T-cell (primary cell): ENCODE measurements around the gene ULK3. TPM values are rescaled to one million over a fixed set of nuclear protein-coding genes. Genes with fewer than 3 reads are reported as not detected.
A peak's percentile ranks its signal among the peaks of the same experiment; 100 is the strongest.

Experiments
- ATAC-seq, 4 experiments: fragments of 200-7000 bp in 3 of 4; fragments of 150-1000 bp in 1 of 4; cut with Tn5 transposase; replicated peaks in 1 of 4; 1 replicate in 3 of 4; 2 replicates in 1 of 4; pipeline ENCODE4 v1.10.0; 2021; ENCODE audit warnings: moderate library complexity in 3 of 4, mild to moderate bottlenecking in 2 of 4, moderate number of reproducible peaks in 1 of 4
- CTCF ChIA-PET, 2 donors: fragments of 300-600 bp; sonication (Branson Sonifier 250); formaldehyde crosslinking; loops; one replicate each; lab custom pipeline; 2022; ENCODE audit warnings: antibody characterized with exemption in 2 of 2; lab: Charles Lee
- POLR2A ChIA-PET, 2 donors: fragments of 300-600 bp; sonication (Branson Sonifier 250); formaldehyde crosslinking; loops; one replicate each; lab custom pipeline; 2022; ENCODE audit warnings: antibody characterized with exemption in 2 of 2; lab: Charles Lee
- DNase-seq, 35 experiments: peaks; one replicate each; pipeline versions ENCODE4 v3.0.0 to v3.0.0-alpha.2; 2013 to 2023
- H3K27ac ChIP-seq: one replicate; pipeline ENCODE4 v1.5.1; 2013; ENCODE audit warnings: low read length
- H3K27me3 ChIP-seq, 2 experiments: replicated peaks in 1 of 2; 1 replicate in 1 of 2; 2 replicates in 1 of 2; pipeline versions ENCODE4 v1.6.1 to v1.7.0; 2013; ENCODE audit warnings: low read length in 1 of 2, mixed read lengths in 1 of 2; ENCODE audit not compliant: control insufficient read depth in 2 of 2, insufficient read depth in 2 of 2; ENCODE audit errors: extremely low read depth in 1 of 2
- H3K36me3 ChIP-seq, 2 donors: 1 replicate in 1 of 2; 2 replicates in 1 of 2; pipeline versions ENCODE4 v1.6.1 to v1.7.0; 2013; ENCODE audit warnings: low read length in 1 of 2; ENCODE audit not compliant: control insufficient read depth in 2 of 2, insufficient read depth in 1 of 2; ENCODE audit errors: extremely low read depth in 1 of 2
- H3K4me1 ChIP-seq, 2 experiments: 1 replicate in 1 of 2; 2 replicates in 1 of 2; pipeline versions ENCODE4 v1.6.1 to v1.7.0; 2013; ENCODE audit warnings: low read length in 2 of 2, mixed read lengths in 1 of 2; ENCODE audit not compliant: insufficient read depth in 2 of 2, control insufficient read depth in 1 of 2; ENCODE audit errors: extremely low read depth in 1 of 2
- H3K4me3 ChIP-seq, 2 donors: 1 replicate in 1 of 2; 2 replicates in 1 of 2; pipeline versions ENCODE4 v1.5.1 to v1.7.0; 2013; ENCODE audit warnings: mild to moderate bottlenecking in 2 of 2, low read length in 1 of 2, moderate library complexity in 1 of 2; ENCODE audit not compliant: control insufficient read depth in 1 of 2; ENCODE audit errors: extremely low read depth in 1 of 2
- H3K9me3 ChIP-seq: 2 replicates; pipeline ENCODE4 v1.7.0; 2013
- H3K27ac Mint-ChIP-seq, 2 donors: one replicate each; pipeline ENCODE4 v1.8.0; 2020 to 2021; ENCODE audit warnings: mild to moderate bottlenecking in 2 of 2, mixed read lengths in 2 of 2
- H3K27me3 Mint-ChIP-seq, 2 donors: one replicate each; pipeline ENCODE4 v1.8.0; 2021 to 2022; ENCODE audit warnings: mixed read lengths in 2 of 2
- H3K36me3 Mint-ChIP-seq: one replicate; pipeline ENCODE4 v1.8.0; 2021; ENCODE audit warnings: mixed read lengths
- H3K4me1 Mint-ChIP-seq, 3 donors: one replicate each; pipeline ENCODE4 v1.8.0; 2020 to 2022; ENCODE audit warnings: mixed read lengths in 3 of 3, mild to moderate bottlenecking in 1 of 3
- H3K4me3 Mint-ChIP-seq, 3 donors: one replicate each; pipeline ENCODE4 v1.8.0; 2020 to 2022; ENCODE audit warnings: mild to moderate bottlenecking in 3 of 3, mixed read lengths in 3 of 3, moderate library complexity in 3 of 3
- H3K9me3 Mint-ChIP-seq, 3 donors: one replicate each; pipeline ENCODE4 v1.8.0; 2020 to 2022; ENCODE audit warnings: mixed read lengths in 3 of 3
- WGBS: methylation state at CpG from one replicate; pipeline ENCODE4 v1.1.5; 2013; ENCODE audit warnings: missing lambda C conversion rate; ENCODE audit not compliant: insufficient coverage; 5-methylcytosine and 5-hydroxymethylcytosine counted together
- total RNA-seq, 35 experiments: library from RNA in 6 of 35; stranded (reverse) in 6 of 35; fragments of 120-200 nt in 1 of 35; gene quantifications; one replicate each; pipeline versions ENCODE4 v1.2.1 to v1.2.4 and lab custom pipeline; 2013 to 2026

The ULK3 gene
- total RNA-seq, 5 donors from 2014 or later (not counting 1 experiment from before 2014, with no cell fraction given) = 53.4 to 112 (median 101) TPM

- peak overlapping the region; percentile 73 to 99 (median 97) for H3K4me3 Mint-ChIP-seq
- Histone ChIP-seq H3K4me3 (peak overlapping the region; percentile 5 to 15), H3K27ac (peak overlapping the region; percentile 58), H3K9me3 (no peaks in the 10 kb centered on the region), H3K4me1 (peaks cover 42 to 79% of the 10 kb centered on the region in 2 experiments), H3K36me3 (peaks cover 0 to 14% of the 10 kb centered on the region in 2 donors), H3K27me3 (no peaks in the 10 kb centered on the region)
- WGBS = 14% methylated on average over 3 of the region's 6 CpGs
- no peaks in the 10 kb centered on the region for H3K9me3 Mint-ChIP-seq
- no peak for ATAC-seq
- peak overlapping the region; percentile 90 for H3K27ac Mint-ChIP-seq
- POLR2A ChIA-PET = interaction anchor here (0.5 to 1.0 kb wide), 3 partner anchors 8 to 60 kb away, joined by 3 to 4 read pairs (median 3); no protein-coding TSS in a partner anchor
- peaks cover 18% of the 10 kb centered on the region for H3K36me3 Mint-ChIP-seq
- no peak for DNase-seq
- H3K4me1 Mint-ChIP-seq = peaks cover 68 to 76% (median 75%) of the 10 kb centered on the region in 3 donors
- H3K27me3 Mint-ChIP-seq = no peaks in the 10 kb centered on the region
- CTCF ChIA-PET = interaction anchor here (0.7 to 3.2 kb wide), 8 partner anchors 9 to 31 kb away, joined by 3 to 15 read pairs (median 4); no protein-coding TSS in a partner anchor
Observed at GRCh38 chr15:74870436-74871215, 27.7 kb upstream of the ULK3 start.

DNA sequence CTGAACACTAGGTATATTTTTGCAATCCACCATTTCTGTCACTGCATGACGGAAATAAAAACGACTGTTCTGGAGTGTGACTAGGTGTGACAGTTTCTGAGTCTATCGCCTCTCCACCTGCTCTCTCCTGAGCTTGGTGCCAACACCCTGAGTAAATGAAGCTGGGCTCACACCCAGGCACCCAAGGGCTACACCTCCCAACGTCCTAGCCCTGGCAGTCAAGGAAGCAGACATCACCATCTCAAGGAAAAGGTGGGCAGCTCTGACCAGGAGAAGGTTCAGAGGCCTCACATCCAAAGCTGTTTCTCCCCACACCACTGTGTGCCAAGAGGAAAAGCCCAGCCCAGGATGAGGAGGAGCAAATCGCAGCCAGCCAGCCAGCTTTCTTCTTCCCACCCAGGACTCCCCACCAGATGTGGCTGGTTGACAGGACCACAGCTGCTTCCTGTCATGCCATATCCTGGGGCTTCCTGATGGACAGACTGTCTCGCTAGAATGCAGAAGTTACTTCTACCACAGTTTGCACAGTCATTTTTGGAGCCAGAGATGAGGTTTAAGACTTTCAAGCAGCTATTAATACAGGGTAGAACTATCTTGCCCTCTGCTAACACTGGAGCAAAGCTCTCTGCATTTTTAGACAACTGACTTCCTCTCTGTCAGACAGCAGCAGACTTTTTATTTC, 26.9 kb upstream of the ULK3 start:
- ATAC-seq (no peak), DNase-seq (peak in 2 of 35 experiments; percentile 36 to 38)
- 6% methylated on average over 2 of the region's 6 CpGs for WGBS
- Mint-ChIP-seq H3K4me3 (peak overlapping the region; percentile 73 to 99 (median 97)), H3K36me3 (peaks cover 18% of the 10 kb centered on the region), H3K27me3 (no peaks in the 10 kb centered on the region), H3K27ac (peak overlapping the region; percentile 90), H3K9me3 (no peaks in the 10 kb centered on the region), H3K4me1 (peaks cover 75 to 82% (median 82%) of the 10 kb centered on the region in 3 donors)
- ChIA-PET POLR2A (interaction anchor here (0.6 to 0.7 kb wide), 6 partner anchors 8 to 137 kb away, joined by 3 to 12 read pairs (median 4); no protein-coding TSS in a partner anchor), CTCF (interaction anchor here (0.6 to 3.2 kb wide), 12 partner anchors 12 to 986 kb away, joined by 3 to 15 read pairs (median 4); partner anchors contain the start of genes FAM219B (in 1 of the 2) and SNUPN (in 1 of the 2))
- H3K4me3 ChIP-seq = peak overlapping the region in 1 of 2 donors; percentile 45
- peak overlapping the region; percentile 58 for H3K27ac ChIP-seq
- peaks cover 42 to 84% of the 10 kb centered on the region in 2 experiments for H3K4me1 ChIP-seq
- H3K9me3 ChIP-seq = no peaks in the 10 kb centered on the region
- peaks cover 0 to 14% of the 10 kb centered on the region in 2 donors for H3K36me3 ChIP-seq
- no peaks in the 10 kb centered on the region for H3K27me3 ChIP-seq

- Mint-ChIP-seq H3K9me3 (no peaks in the 10 kb centered on the region), H3K4me3 (peak overlapping the region; percentile 73 to 99 (median 97)), H3K27ac (peak overlapping the region; percentile 90), H3K36me3 (peaks cover 21% of the 10 kb centered on the region), H3K4me1 (peaks cover 80 to 86% (median 85%) of the 10 kb centered on the region in 3 donors), H3K27me3 (no peaks in the 10 kb centered on the region)
- peaks cover 45 to 84% of the 10 kb centered on the region in 2 experiments for H3K4me1 ChIP-seq
- H3K36me3 ChIP-seq = peaks cover 0 to 14% of the 10 kb centered on the region in 2 donors
- no peaks in the 10 kb centered on the region for H3K27me3 ChIP-seq
- POLR2A ChIA-PET = interaction anchor here (0.6 to 0.7 kb wide), 8 partner anchors 8 to 136 kb away, joined by 3 to 12 read pairs (median 4); no protein-coding TSS in a partner anchor
- peak overlapping the region; percentile 58 for H3K27ac ChIP-seq
- no peak overlapping the region for H3K4me3 ChIP-seq
- H3K9me3 ChIP-seq = no peaks in the 10 kb centered on the region
- CTCF ChIA-PET = interaction anchor here (0.6 to 3.2 kb wide), 12 partner anchors 11 to 986 kb away, joined by 3 to 15 read pairs (median 4); partner anchors contain the start of genes FAM219B (in 1 of the 2) and SNUPN (in 1 of the 2)
- no peak for ATAC-seq
- DNase-seq = no peak
Observed at GRCh38 chr15:74869372-74869725, 26.4 kb upstream of the ULK3 start.

- peak in 1 of 4 experiments; percentile 14 for ATAC-seq
- 0% methylated on average over 1 of the region's 6 CpGs for WGBS
- H3K4me1 Mint-ChIP-seq = peaks cover 88 to 93% (median 89%) of the 10 kb centered on the region in 3 donors
Observed at GRCh38 chr15:74868059-74868458, 25.1 kb upstream of the ULK3 start.

GRCh38 chr15:74867466-74868038, 24.6 kb upstream of the ULK3 start:
- peak overlapping the region; percentile 85 to 94 for H3K27ac Mint-ChIP-seq
- H3K4me1 Mint-ChIP-seq = peaks cover 88 to 93% (median 88%) of the 10 kb centered on the region in 3 donors
- DNase-seq = no peak
- peaks cover 19% of the 10 kb centered on the region for H3K36me3 Mint-ChIP-seq
- peak overlapping the region; percentile 4 to 10 for H3K4me3 ChIP-seq
- WGBS = no CpG with 5 or more reads among the region's 1 CpG
- peak overlapping the region; percentile 11 to 99 (median 68) for H3K4me3 Mint-ChIP-seq
- peaks cover 0 to 16% of the 10 kb centered on the region in 2 donors for H3K36me3 ChIP-seq
- POLR2A ChIA-PET = interaction anchor here in 1 of 2 donors (0.6 kb wide), 1 partner anchor 16 kb away, joined by 3 read pairs; no protein-coding TSS in a partner anchor
- H3K27me3 Mint-ChIP-seq = no peaks in the 10 kb centered on the region
- H3K9me3 Mint-ChIP-seq = no peaks in the 10 kb centered on the region
- H3K9me3 ChIP-seq = no peaks in the 10 kb centered on the region
- H3K4me1 ChIP-seq = peaks cover 46 to 86% of the 10 kb centered on the region in 2 experiments
- CTCF ChIA-PET = interaction anchor here in 1 of 2 donors (1.1 to 3.2 kb wide), 2 partner anchors 9 to 34 kb away, joined by 4 to 11 read pairs; no protein-coding TSS in a partner anchor
- H3K27ac ChIP-seq = peak overlapping the region; percentile 66
- H3K27me3 ChIP-seq = no peaks in the 10 kb centered on the region
- no peak for ATAC-seq

More at GRCh38 chr15:74868059-74868458, 25.1 kb upstream of the ULK3 start:
- Histone ChIP-seq H3K9me3 (no peaks in the 10 kb centered on the region), H3K36me3 (peaks cover 0 to 16% of the 10 kb centered on the region in 2 donors), H3K4me3 (peak overlapping the region; percentile 4 to 10), H3K27me3 (no peaks in the 10 kb centered on the region), H3K4me1 (peaks cover 46 to 88% of the 10 kb centered on the region in 2 experiments), H3K27ac (peak overlapping the region; percentile 66)
- Mint-ChIP-seq H3K9me3 (no peaks in the 10 kb centered on the region), H3K4me3 (peak overlapping the region; percentile 11 to 99 (median 68)), H3K27me3 (no peaks in the 10 kb centered on the region), H3K36me3 (peaks cover 22% of the 10 kb centered on the region), H3K27ac (peak overlapping the region; percentile 85 to 94)
- ChIA-PET POLR2A (interaction anchor here in 1 of 2 donors (0.6 kb wide), 1 partner anchor 16 kb away, joined by 3 read pairs; no protein-coding TSS in a partner anchor), CTCF (interaction anchor here in 1 of 2 donors (1.1 to 3.2 kb wide), 2 partner anchors 10 to 34 kb away, joined by 4 to 11 read pairs; no protein-coding TSS in a partner anchor)
- DNase-seq = no peak
